A549 (cell line): ENCODE measurements around the gene SLIT1. TPM values are rescaled to one million over a fixed set of nuclear protein-coding genes. Genes with fewer than 3 reads are reported as not detected.
A peak's percentile ranks its signal among the peaks of the same experiment; 100 is the strongest.

Source experiments
- ATAC-seq, 2 experiments: fragments of 200-7000 bp in 1 of 2; fragments of >200 bp in 1 of 2; cut with Nextera tagmentation in 1 of 2; cut with Tn5 transposase in 1 of 2; 3 replicates each; pipeline versions ENCODE4 v1.8.0 to v1.9.1; 2018 to 2020; ENCODE audit warnings: mild to moderate bottlenecking in 1 of 2, moderate library complexity in 1 of 2
- CTCF ChIA-PET: fragments of 300-600 bp; sonication (Branson Sonifier 250); formaldehyde crosslinking; extraction: SDS; loops from one replicate; lab custom pipeline; 2021; ENCODE audit warnings: antibody characterized with exemption, inconsistent platforms; lab: Yijun Ruan, JAX
- POLR2A ChIA-PET: fragments of 350-600 bp; formaldehyde crosslinking; extraction: SDS; loops from one replicate; lab custom pipeline; 2021; ENCODE audit warnings: antibody characterized with exemption, inconsistent platforms; lab: Yijun Ruan, JAX
- DNase-seq, 2 experiments: peaks; one replicate each; pipeline versions ENCODE4 v3.0.0 to v3.0.0-alpha.2; 2011 to 2016; ENCODE audit warnings: low read depth in 1 of 2, low spot score in 1 of 2
- FAIRE-seq: peaks from 2 replicates; lab custom pipeline; 2011; peaks lifted over from hg19 to GRCh38; lab: Jason Lieb, UNC
- H3K27ac ChIP-seq, 2 experiments: fragments of >200 bp; sonication (Bioruptor Twin); formaldehyde crosslinking; 3 replicates each; pipeline ENCODE4 v1.5.1; 2016 to 2017
- H3K4me1 ChIP-seq: fragments of >200 bp; sonication (Bioruptor Twin); formaldehyde crosslinking; 3 replicates; pipeline ENCODE4 v1.6.1; 2016
- H3K4me2 ChIP-seq: fragments of >200 bp; sonication (Bioruptor Twin); formaldehyde crosslinking; 3 replicates; pipeline ENCODE4 v1.6.1; 2016
- H3K4me3 ChIP-seq: fragments of >200 bp; sonication (Bioruptor Twin); formaldehyde crosslinking; 3 replicates; pipeline ENCODE4 v1.5.1; 2016
- H3K9me3 ChIP-seq: fragments of >200 bp; sonication (Bioruptor Twin); formaldehyde crosslinking; 3 replicates; pipeline ENCODE4 v1.6.1; 2016
- BHLHE40 ChIP-seq: IDR thresholded peaks from 2 replicates; pipeline ENCODE4 v1.6.1; 2012; ENCODE audit warnings: low read depth, low read length, inconsistent platforms
- CBX8 ChIP-seq: fragments of 200-600 bp; sonication (generic); IDR thresholded peaks from 2 replicates; pipeline ENCODE4 v1.6.1; 2016
- EHF ChIP-seq: fragments of 250-450 bp; sonication (Bioruptor Pico); IDR thresholded peaks from 2 replicates; pipeline ENCODE4 v1.5.0; 2020; ENCODE audit warnings: mild to moderate bottlenecking
- EP300 ChIP-seq, 2 experiments: fragments of >200 bp; sonication (Bioruptor Twin); formaldehyde crosslinking; IDR thresholded peaks; 2 replicates in 1 of 2; 3 replicates in 1 of 2; pipeline ENCODE4 v1.6.1; 2016 to 2017
- ESRRA ChIP-seq: fragments of 150-350 bp; IDR thresholded peaks from 2 replicates; pipeline ENCODE4 v1.6.1; 2014; ENCODE audit warnings: mild to moderate bottlenecking, low read length, borderline replicate concordance
- FOSB ChIP-seq: fragments of 250-450 bp; sonication (Bioruptor Pico); IDR thresholded peaks from 2 replicates; pipeline ENCODE4 v1.5.0; 2020; ENCODE audit warnings: mild to moderate bottlenecking, moderate library complexity
- HOXA7 ChIP-seq: fragments of 250-450 bp; sonication (Bioruptor Pico); IDR thresholded peaks from 2 replicates; pipeline ENCODE4 v1.5.0; 2020; ENCODE audit warnings: mild to moderate bottlenecking, moderate library complexity
- KDM1A ChIP-seq: fragments of 200-600 bp; sonication (generic); IDR thresholded peaks from 2 replicates; pipeline ENCODE4 v1.6.1; 2016; ENCODE audit warnings: low read depth, mild to moderate bottlenecking
- MAZ ChIP-seq: fragments of 150-350 bp; IDR thresholded peaks from 2 replicates; pipeline ENCODE4 v1.6.1; 2014; ENCODE audit warnings: antibody characterized with exemption, low read depth, low read length, borderline replicate concordance
- MYC ChIP-seq: IDR thresholded peaks from 2 replicates; pipeline ENCODE4 v1.6.1; 2012; ENCODE audit warnings: mild to moderate bottlenecking, inconsistent platforms, low read length, improper control_type of control experiment, borderline replicate concordance
- NPAS2 ChIP-seq: fragments of 250-450 bp; sonication (Bioruptor Pico); IDR thresholded peaks from 2 replicates; pipeline ENCODE4 v1.8.0; 2022; ENCODE audit warnings: mild to moderate bottlenecking, moderate library complexity, borderline replicate concordance
- NR3C1 ChIP-seq: fragments of >200 bp; sonication (Bioruptor Twin); formaldehyde crosslinking; IDR thresholded peaks from 3 replicates; pipeline ENCODE4 v1.6.1; 2017
- POLR2A ChIP-seq: IDR thresholded peaks from 2 replicates; pipeline ENCODE4 v1.6.1; 2012; ENCODE audit warnings: mild to moderate bottlenecking, low read length
- POLR2AphosphoS2 ChIP-seq: conservative IDR thresholded peaks from 2 replicates; pipeline ENCODE4 v1.6.1; 2012; ENCODE audit warnings: low read length, improper control_type of control experiment, inconsistent platforms
- RAD21 ChIP-seq, 2 experiments: fragments of >200 bp in 1 of 2; sonication (Bioruptor Twin) in 1 of 2; formaldehyde crosslinking in 1 of 2; IDR thresholded peaks in 1 of 2; conservative IDR thresholded peaks in 1 of 2; 2 replicates in 1 of 2; 3 replicates in 1 of 2; pipeline ENCODE4 v1.6.1; 2012 to 2018; ENCODE audit warnings: inconsistent platforms in 1 of 2
- RARB ChIP-seq: fragments of 250-450 bp; sonication (Bioruptor Pico); IDR thresholded peaks from 2 replicates; pipeline ENCODE4 v1.8.0; 2021; ENCODE audit warnings: mild to moderate bottlenecking, moderate library complexity
- RNF2 ChIP-seq: fragments of 200-600 bp; sonication (generic); IDR thresholded peaks from 2 replicates; pipeline ENCODE4 v1.6.1; 2016; ENCODE audit warnings: low read depth, mild to moderate bottlenecking, antibody characterized with exemption, moderate library complexity, borderline replicate concordance
- SMC3 ChIP-seq: fragments of >200 bp; sonication (Bioruptor Twin); formaldehyde crosslinking; IDR thresholded peaks from 3 replicates; pipeline ENCODE4 v1.6.1; 2018; ENCODE audit warnings: inconsistent platforms
- SREBF2 ChIP-seq: fragments of 450-650 bp; IDR thresholded peaks from 2 replicates; pipeline ENCODE4 v1.6.1; 2014; ENCODE audit warnings: mild to moderate bottlenecking, moderate library complexity
- TP53 ChIP-seq: fragments of 250-450 bp; sonication (Bioruptor Pico); IDR thresholded peaks from 2 replicates; pipeline ENCODE4 v1.5.0; 2021; ENCODE audit warnings: mild to moderate bottlenecking, moderate library complexity
- ZC3H11A ChIP-seq: fragments of 450-650 bp; IDR thresholded peaks from 2 replicates; pipeline ENCODE4 v1.6.1; 2014; ENCODE audit warnings: antibody characterized with exemption, mild to moderate bottlenecking
- ZFP36 ChIP-seq: fragments of 450-650 bp; IDR thresholded peaks from 2 replicates; pipeline ENCODE4 v1.6.1; 2014; ENCODE audit warnings: borderline replicate concordance; ENCODE audit not compliant: partially characterized antibody
- ZSCAN20 ChIP-seq: fragments of 250-450 bp; sonication (Bioruptor Pico); IDR thresholded peaks from 2 replicates; pipeline ENCODE4 v1.8.0; 2022; ENCODE audit warnings: mild to moderate bottlenecking, moderate library complexity
- WGBS: methylation state at CpG from one replicate; pipeline ENCODE4 v1.1.6; 2017; ENCODE audit errors: missing lambda C conversion rate; 5-methylcytosine and 5-hydroxymethylcytosine counted together
- polyA plus RNA-seq, 4 experiments: library from polyadenylated mRNA; depleted of rRNA in 3 of 4; stranded (reverse); fragments of >200 nt; fragmentation: RNase III in 1 of 4; extraction: RNeasy Plus Mini Kit Qiagen cat#74134 plus additional on column Dnase treatment in 1 of 4; gene quantifications; 2 replicates in 3 of 4; 3 replicates in 1 of 4; pipeline ENCODE4 v1.2.3, GENCODE V29; 2011 to 2017
- TF ChIP-seq, protein P1 (sequence below): fragments of >200 bp; sonication (Bioruptor Twin); formaldehyde crosslinking; IDR thresholded peaks from 3 replicates; pipeline ENCODE4 v1.5.1; 2016
- TF ChIP-seq, protein P2 (sequence below): fragments of >200 bp; sonication (Bioruptor Twin); formaldehyde crosslinking; IDR thresholded peaks from 2 replicates; pipeline ENCODE4 v1.6.1; 2016
- TF ChIP-seq, protein P3 (sequence below): fragments of 150-350 bp; IDR thresholded peaks from 2 replicates; pipeline ENCODE4 v1.6.1; 2014; ENCODE audit warnings: low read depth, mild to moderate bottlenecking, low read length
- TF ChIP-seq, protein P4 (sequence below): fragments of 250-450 bp; sonication (Bioruptor Pico); IDR thresholded peaks from 2 replicates; pipeline ENCODE4 v1.5.0; 2020; ENCODE audit warnings: low read depth, mild to moderate bottlenecking, moderate library complexity
- TF ChIP-seq, protein P5 (sequence below): fragments of 450-650 bp; IDR thresholded peaks from 2 replicates; pipeline ENCODE4 v1.6.1; 2014; ENCODE audit warnings: antibody characterized with exemption
- TF ChIP-seq, protein P6 (sequence below): fragments of >200 bp; sonication (Bioruptor Twin); formaldehyde crosslinking; IDR thresholded peaks from 3 replicates; pipeline ENCODE4 v1.6.1; 2016
- TF ChIP-seq, protein P7 (sequence below): IDR thresholded peaks from 2 replicates; pipeline ENCODE4 v1.6.1; 2012; ENCODE audit warnings: low read depth, borderline replicate concordance

SLIT1 gene
- polyA plus RNA-seq, 2 of the 4 experiments (the other 2 are of a cell fraction): 0.05 to 0.09 TPM

DNA sequence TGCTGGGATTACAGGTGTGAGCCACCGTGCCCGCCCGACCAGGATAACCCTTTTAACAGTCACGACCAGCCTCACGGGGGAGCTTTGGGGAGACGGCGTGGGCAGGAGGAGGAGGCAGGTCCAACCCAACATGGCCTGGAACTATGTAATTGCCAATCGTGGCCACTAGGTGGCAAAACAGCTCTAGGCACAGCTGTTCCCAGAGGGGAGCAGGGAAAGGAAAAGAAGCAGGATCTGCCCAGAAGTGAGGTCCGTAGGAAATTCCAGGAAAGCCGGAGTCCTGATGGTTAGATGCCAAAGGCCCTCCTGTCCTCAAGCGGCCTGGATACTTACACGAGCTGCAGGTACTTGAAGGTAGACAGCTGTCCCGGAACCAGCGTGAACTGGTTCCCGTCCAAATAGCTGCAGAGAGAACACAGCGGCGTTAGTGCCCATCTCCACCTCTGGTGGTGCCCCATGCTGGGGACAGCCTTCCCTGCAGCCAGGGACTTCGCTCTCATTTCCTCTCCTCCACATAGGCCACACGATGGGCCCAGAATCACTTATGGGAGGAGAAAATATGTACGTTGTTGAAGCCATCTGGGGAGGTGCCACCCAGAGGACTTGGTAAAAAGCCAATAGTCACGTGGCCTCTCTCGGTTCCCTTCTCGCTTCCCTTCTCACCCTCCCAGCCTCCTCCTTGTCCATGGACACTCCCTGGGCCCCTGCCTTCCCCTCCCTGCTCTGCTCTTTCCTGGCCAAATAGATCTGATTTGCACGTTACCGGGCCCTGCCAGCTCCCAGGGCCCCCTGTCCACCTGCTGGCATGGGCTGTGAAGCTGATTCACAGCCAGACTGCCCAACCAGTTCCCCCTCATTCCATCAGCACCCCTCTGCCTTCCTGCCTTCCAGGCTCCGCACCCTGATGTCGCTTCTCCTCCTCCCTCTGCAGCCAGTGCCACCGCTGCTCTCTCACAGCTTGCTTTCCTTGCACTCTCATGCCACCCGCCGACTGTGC, 148.1 kb downstream of the SLIT1 start:
- ATAC-seq (peak; percentile 90 to 98), FAIRE-seq (no peak), DNase-seq (peak; percentile 85 to 87)
- ChIA-PET CTCF (interaction anchor here (0.6 to 5.9 kb wide), 53 partner anchors 8 to 668 kb away, joined by 3 to 99 read pairs (median 5); no protein-coding TSS in a partner anchor), POLR2A (no interaction called here)
- peak overlapping the region; percentile 33 for H3K4me3 ChIP-seq
- H3K4me1 ChIP-seq: no peaks in the 10 kb centered on the region
- peak overlapping the region; percentile 86 for H3K4me2 ChIP-seq
- no peaks in the 10 kb centered on the region for H3K9me3 ChIP-seq
- peak overlapping the region; percentile 58 to 64 for H3K27ac ChIP-seq
- WGBS: 28% methylated on average over 26 of the region's 30 CpGs
- no peak for TF ChIP-seq ESRRA
- no peak for TF ChIP-seq BHLHE40
- TF ChIP-seq, protein P1, sequence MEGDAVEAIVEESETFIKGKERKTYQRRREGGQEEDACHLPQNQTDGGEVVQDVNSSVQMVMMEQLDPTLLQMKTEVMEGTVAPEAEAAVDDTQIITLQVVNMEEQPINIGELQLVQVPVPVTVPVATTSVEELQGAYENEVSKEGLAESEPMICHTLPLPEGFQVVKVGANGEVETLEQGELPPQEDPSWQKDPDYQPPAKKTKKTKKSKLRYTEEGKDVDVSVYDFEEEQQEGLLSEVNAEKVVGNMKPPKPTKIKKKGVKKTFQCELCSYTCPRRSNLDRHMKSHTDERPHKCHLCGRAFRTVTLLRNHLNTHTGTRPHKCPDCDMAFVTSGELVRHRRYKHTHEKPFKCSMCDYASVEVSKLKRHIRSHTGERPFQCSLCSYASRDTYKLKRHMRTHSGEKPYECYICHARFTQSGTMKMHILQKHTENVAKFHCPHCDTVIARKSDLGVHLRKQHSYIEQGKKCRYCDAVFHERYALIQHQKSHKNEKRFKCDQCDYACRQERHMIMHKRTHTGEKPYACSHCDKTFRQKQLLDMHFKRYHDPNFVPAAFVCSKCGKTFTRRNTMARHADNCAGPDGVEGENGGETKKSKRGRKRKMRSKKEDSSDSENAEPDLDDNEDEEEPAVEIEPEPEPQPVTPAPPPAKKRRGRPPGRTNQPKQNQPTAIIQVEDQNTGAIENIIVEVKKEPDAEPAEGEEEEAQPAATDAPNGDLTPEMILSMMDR: peak; percentile 86
- peak; percentile 81 to 84 for TF ChIP-seq RAD21 (conservative IDR thresholded peaks at IDR 0.05 in 1 of 2, IDR thresholded peaks at IDR 0.05 in 1 of 2)
- no peak for TF ChIP-seq HOXA7 (CRISPR knock-in tag)
- TF ChIP-seq FOSB (CRISPR knock-in tag): no peak
- no peak for TF ChIP-seq EP300 (IDR thresholded peaks at IDR 0.05)
- no peak for TF ChIP-seq ZSCAN20
- no peak for TF ChIP-seq EHF (CRISPR knock-in tag)
- TF ChIP-seq POLR2A: no peak
- TF ChIP-seq, protein P2, sequence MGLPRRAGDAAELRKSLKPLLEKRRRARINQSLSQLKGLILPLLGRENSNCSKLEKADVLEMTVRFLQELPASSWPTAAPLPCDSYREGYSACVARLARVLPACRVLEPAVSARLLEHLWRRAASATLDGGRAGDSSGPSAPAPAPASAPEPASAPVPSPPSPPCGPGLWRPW: no peak
- TF ChIP-seq, protein P3, sequence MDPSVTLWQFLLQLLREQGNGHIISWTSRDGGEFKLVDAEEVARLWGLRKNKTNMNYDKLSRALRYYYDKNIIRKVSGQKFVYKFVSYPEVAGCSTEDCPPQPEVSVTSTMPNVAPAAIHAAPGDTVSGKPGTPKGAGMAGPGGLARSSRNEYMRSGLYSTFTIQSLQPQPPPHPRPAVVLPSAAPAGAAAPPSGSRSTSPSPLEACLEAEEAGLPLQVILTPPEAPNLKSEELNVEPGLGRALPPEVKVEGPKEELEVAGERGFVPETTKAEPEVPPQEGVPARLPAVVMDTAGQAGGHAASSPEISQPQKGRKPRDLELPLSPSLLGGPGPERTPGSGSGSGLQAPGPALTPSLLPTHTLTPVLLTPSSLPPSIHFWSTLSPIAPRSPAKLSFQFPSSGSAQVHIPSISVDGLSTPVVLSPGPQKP: no peak
- TF ChIP-seq ZFP36: no peak
- TF ChIP-seq CBX8: no peak
- TF ChIP-seq, protein P4, sequence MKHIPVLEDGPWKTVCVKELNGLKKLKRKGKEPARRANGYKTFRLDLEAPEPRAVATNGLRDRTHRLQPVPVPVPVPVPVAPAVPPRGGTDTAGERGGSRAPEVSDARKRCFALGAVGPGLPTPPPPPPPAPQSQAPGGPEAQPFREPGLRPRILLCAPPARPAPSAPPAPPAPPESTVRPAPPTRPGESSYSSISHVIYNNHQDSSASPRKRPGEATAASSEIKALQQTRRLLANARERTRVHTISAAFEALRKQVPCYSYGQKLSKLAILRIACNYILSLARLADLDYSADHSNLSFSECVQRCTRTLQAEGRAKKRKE (CRISPR knock-in tag): no peak
- no peak for TF ChIP-seq MAZ
- TF ChIP-seq NR3C1: no peak
- no peak for TF ChIP-seq RNF2
- no peak; the same call in 1 of the 2 replicates for TF ChIP-seq MYC
- TF ChIP-seq NPAS2 (CRISPR knock-in tag): no peak
- TF ChIP-seq, protein P5, sequence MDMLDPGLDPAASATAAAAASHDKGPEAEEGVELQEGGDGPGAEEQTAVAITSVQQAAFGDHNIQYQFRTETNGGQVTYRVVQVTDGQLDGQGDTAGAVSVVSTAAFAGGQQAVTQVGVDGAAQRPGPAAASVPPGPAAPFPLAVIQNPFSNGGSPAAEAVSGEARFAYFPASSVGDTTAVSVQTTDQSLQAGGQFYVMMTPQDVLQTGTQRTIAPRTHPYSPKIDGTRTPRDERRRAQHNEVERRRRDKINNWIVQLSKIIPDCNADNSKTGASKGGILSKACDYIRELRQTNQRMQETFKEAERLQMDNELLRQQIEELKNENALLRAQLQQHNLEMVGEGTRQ: peak; percentile 64; the same call in 1 of the 2 replicates
- no peak for TF ChIP-seq ZC3H11A
- TF ChIP-seq RARB (CRISPR knock-in tag): no peak
- TF ChIP-seq, protein P6, sequence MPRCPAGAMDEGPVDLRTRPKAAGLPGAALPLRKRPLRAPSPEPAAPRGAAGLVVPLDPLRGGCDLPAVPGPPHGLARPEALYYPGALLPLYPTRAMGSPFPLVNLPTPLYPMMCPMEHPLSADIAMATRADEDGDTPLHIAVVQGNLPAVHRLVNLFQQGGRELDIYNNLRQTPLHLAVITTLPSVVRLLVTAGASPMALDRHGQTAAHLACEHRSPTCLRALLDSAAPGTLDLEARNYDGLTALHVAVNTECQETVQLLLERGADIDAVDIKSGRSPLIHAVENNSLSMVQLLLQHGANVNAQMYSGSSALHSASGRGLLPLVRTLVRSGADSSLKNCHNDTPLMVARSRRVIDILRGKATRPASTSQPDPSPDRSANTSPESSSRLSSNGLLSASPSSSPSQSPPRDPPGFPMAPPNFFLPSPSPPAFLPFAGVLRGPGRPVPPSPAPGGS: no peak
- TF ChIP-seq, protein P7, sequence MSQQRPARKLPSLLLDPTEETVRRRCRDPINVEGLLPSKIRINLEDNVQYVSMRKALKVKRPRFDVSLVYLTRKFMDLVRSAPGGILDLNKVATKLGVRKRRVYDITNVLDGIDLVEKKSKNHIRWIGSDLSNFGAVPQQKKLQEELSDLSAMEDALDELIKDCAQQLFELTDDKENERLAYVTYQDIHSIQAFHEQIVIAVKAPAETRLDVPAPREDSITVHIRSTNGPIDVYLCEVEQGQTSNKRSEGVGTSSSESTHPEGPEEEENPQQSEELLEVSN: peak; percentile 27; the same call in 1 of the 2 replicates
- TF ChIP-seq SREBF2: no peak
- no peak for TF ChIP-seq TP53 (CRISPR knock-in tag)
- TF ChIP-seq POLR2AphosphoS2: no peak
- peak; percentile 87 for TF ChIP-seq SMC3
- TF ChIP-seq KDM1A: no peak
